ENCODE measurements around the gene ARFGEF2. TPM values are rescaled to one million over a fixed set of nuclear protein-coding genes. Genes with fewer than 3 reads are reported as not detected.
"Not testable (repeated sequence)": the region's sequence is repeated elsewhere in the genome, so short reads cannot be mapped to it uniquely, and the experiment has no call there.

The ARFGEF2 gene
- polyA plus RNA-seq, 1 donor (not counting 4 experiments of a cell fraction or from before 2014, with no cell fraction given), result 19.2 TPM

GRCh38 chr20:48934966-48935365, 13.5 kb downstream of the ARFGEF2 start:
- H3K4me1 ChIP-seq (ENCODE audit: control insufficient read depth, extremely low read depth, insufficient read depth, low read length); dilution Hi-C loops (cut with MboI; ENCODE audit: extremely low pct_ligation_motif_present, low sequenced_read_pairs); H2AFZ ChIP-seq (ENCODE audit: control insufficient read depth, low read length); FAIRE-seq; H3K4me2 ChIP-seq (ENCODE audit: control insufficient read depth, extremely low read depth, insufficient read depth, low read depth, low read length); H3K36me3 ChIP-seq (ENCODE audit: control insufficient read depth in 2 of 2, extremely low read depth in 1 of 2, insufficient read depth in 2 of 2, low read length in 2 of 2); H3K9me3 ChIP-seq (ENCODE audit: control insufficient read depth, low read depth, low read length); H3K9me1 ChIP-seq (ENCODE audit: control insufficient read depth, extremely low read depth, insufficient read depth, low read length); DNase-seq (ENCODE audit: low read depth, low spot score); H3K27ac ChIP-seq (ENCODE audit: control insufficient read depth, insufficient read depth, low read length); H3K9ac ChIP-seq (ENCODE audit: control insufficient read depth, extremely low read depth, insufficient read depth, low read length); H3K27me3 ChIP-seq (ENCODE audit: control insufficient read depth, extremely low read depth, insufficient read depth, low read length); H3K4me3 ChIP-seq (ENCODE audit: control insufficient read depth in 2 of 3, extremely low read depth in 1 of 3, insufficient read depth in 2 of 3, low read depth in 1 of 3, low read length in 3 of 3): not testable (repeated sequence)
- peaks cover 28% of the 10 kb centered on the region for H4K20me1 ChIP-seq (ENCODE audit: control insufficient read depth, extremely low read depth, insufficient read depth, low read length)
- H3K79me2 ChIP-seq (ENCODE audit: control insufficient read depth, insufficient read depth, low read length), result peaks cover 66% of the 10 kb centered on the region

- H3K4me1 ChIP-seq (ENCODE audit: control insufficient read depth, extremely low read depth, insufficient read depth, low read length); H3K4me2 ChIP-seq (ENCODE audit: control insufficient read depth, extremely low read depth, insufficient read depth, low read depth, low read length); H3K9me1 ChIP-seq (ENCODE audit: control insufficient read depth, extremely low read depth, insufficient read depth, low read length); DNase-seq (ENCODE audit: low read depth, low spot score); H3K4me3 ChIP-seq (ENCODE audit: control insufficient read depth in 2 of 3, extremely low read depth in 1 of 3, insufficient read depth in 2 of 3, low read depth in 1 of 3, low read length in 3 of 3); dilution Hi-C loops (cut with MboI; ENCODE audit: extremely low pct_ligation_motif_present, low sequenced_read_pairs); FAIRE-seq; H2AFZ ChIP-seq (ENCODE audit: control insufficient read depth, low read length); H3K27ac ChIP-seq (ENCODE audit: control insufficient read depth, insufficient read depth, low read length); H3K36me3 ChIP-seq (ENCODE audit: control insufficient read depth in 2 of 2, extremely low read depth in 1 of 2, insufficient read depth in 2 of 2, low read length in 2 of 2); H3K9me3 ChIP-seq (ENCODE audit: control insufficient read depth, low read depth, low read length); H3K9ac ChIP-seq (ENCODE audit: control insufficient read depth, extremely low read depth, insufficient read depth, low read length); H3K27me3 ChIP-seq (ENCODE audit: control insufficient read depth, extremely low read depth, insufficient read depth, low read length): not testable (repeated sequence)
- Histone ChIP-seq H3K79me2 (ENCODE audit: control insufficient read depth, insufficient read depth, low read length) (peaks cover 59% of the 10 kb centered on the region), H4K20me1 (ENCODE audit: control insufficient read depth, extremely low read depth, insufficient read depth, low read length) (peaks cover 18% of the 10 kb centered on the region)
These were observed 14.7 kb downstream of the ARFGEF2 start for GRCh38 chr20:48936178-48936577.

DNA sequence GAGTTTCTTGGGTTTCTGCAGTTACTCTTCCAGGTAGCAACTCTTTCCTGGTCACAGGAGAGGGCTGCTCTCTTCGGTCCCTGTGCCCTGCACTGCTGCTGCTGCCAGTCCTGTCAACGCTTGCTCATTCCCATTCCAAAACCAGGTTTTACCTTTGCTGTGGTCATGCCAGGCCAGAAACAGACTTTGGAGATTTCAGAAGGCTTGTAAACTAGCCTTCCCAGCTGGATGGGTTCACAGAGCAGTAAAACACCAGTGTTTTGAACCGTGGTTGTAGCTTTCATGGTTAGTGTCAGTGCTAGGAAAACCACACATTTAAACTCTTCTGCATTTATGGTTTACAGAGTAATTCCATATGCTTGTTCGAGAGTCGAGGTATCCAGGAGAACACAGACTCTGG, 16.2 kb downstream of the ARFGEF2 start:
- no peak for FAIRE-seq
- dilution Hi-C loops (cut with MboI; ENCODE audit: extremely low pct_ligation_motif_present, low sequenced_read_pairs), result no loop called here
- peaks cover 1 to 5% of the 10 kb centered on the region in 2 experiments for H3K36me3 ChIP-seq (ENCODE audit: control insufficient read depth in 2 of 2, extremely low read depth in 1 of 2, insufficient read depth in 2 of 2, low read length in 2 of 2)

More for the DNA sequence above, 16.2 kb downstream of the ARFGEF2 start:
- H4K20me1 ChIP-seq (ENCODE audit: control insufficient read depth, extremely low read depth, insufficient read depth, low read length), result peaks cover 16% of the 10 kb centered on the region
- H3K9me3 ChIP-seq (ENCODE audit: control insufficient read depth, low read depth, low read length), result no peaks in the 10 kb centered on the region
- no peaks in the 10 kb centered on the region for H3K27me3 ChIP-seq (ENCODE audit: control insufficient read depth, extremely low read depth, insufficient read depth, low read length)
- no peaks in the 10 kb centered on the region for H3K9me1 ChIP-seq (ENCODE audit: control insufficient read depth, extremely low read depth, insufficient read depth, low read length)
- no peak overlapping the region for H3K4me3 ChIP-seq (ENCODE audit: control insufficient read depth in 2 of 3, extremely low read depth in 1 of 3, insufficient read depth in 2 of 3, low read depth in 1 of 3, low read length in 3 of 3)
- DNase-seq (ENCODE audit: low read depth, low spot score), result no peak
- H3K4me1 ChIP-seq (ENCODE audit: control insufficient read depth, extremely low read depth, insufficient read depth, low read length), result peaks cover under 1% of the 10 kb centered on the region
- TF ChIP-seq EZH2 (IDR thresholded peaks at IDR 0.05; ENCODE audit: low read length) (no peak), CTCF (optimal IDR thresholded peaks at IDR 0.05 in 1 of 3, IDR thresholded peaks at IDR 0.05 in 1 of 3, conservative IDR thresholded peaks at IDR 0.05 in 1 of 3; ENCODE audit: extremely low read depth in 1 of 3, insufficient read depth in 2 of 3, low read length in 3 of 3) (no peak)
- no peak overlapping the region for H3K9ac ChIP-seq (ENCODE audit: control insufficient read depth, extremely low read depth, insufficient read depth, low read length)
- no peak overlapping the region for H3K27ac ChIP-seq (ENCODE audit: control insufficient read depth, insufficient read depth, low read length)
- no peak overlapping the region for H3K4me2 ChIP-seq (ENCODE audit: control insufficient read depth, extremely low read depth, insufficient read depth, low read depth, low read length)
- H3K79me2 ChIP-seq (ENCODE audit: control insufficient read depth, insufficient read depth, low read length), result peaks cover 47% of the 10 kb centered on the region
- no peak overlapping the region for H2AFZ ChIP-seq (ENCODE audit: control insufficient read depth, low read length)

All from keratinocyte (primary cell).